Liver (tissue), 3 donors: ENCODE results near the gene WHRN.

Source experiments
- CTCF ChIP-seq: fragments of 150-350 bp; IDR thresholded peaks from 2 replicates; pipeline ENCODE4 v1.5.1; 2017; ENCODE audit warnings: improper control_type of control experiment, low read depth, low read length; ENCODE audit not compliant: missing input control
- FOXA1 ChIP-seq: IDR thresholded peaks from 2 replicates; pipeline ENCODE4 v1.6.1; 2016; ENCODE audit warnings: antibody characterized with exemption
- SP1 ChIP-seq: IDR thresholded peaks from 2 replicates; pipeline ENCODE4 v1.6.1; 2018; ENCODE audit warnings: antibody characterized with exemption, mild to moderate bottlenecking
- donor health status: healthy.
- donor health status: healthy.

GRCh38 chr9:114488398-114489129, 16.7 kb downstream of the WHRN start:
- TF ChIP-seq CTCF, result no peak
- no peak for TF ChIP-seq FOXA1
- TF ChIP-seq SP1, result no peak
